ENCODE data around the gene FAM107B.

DNA sequence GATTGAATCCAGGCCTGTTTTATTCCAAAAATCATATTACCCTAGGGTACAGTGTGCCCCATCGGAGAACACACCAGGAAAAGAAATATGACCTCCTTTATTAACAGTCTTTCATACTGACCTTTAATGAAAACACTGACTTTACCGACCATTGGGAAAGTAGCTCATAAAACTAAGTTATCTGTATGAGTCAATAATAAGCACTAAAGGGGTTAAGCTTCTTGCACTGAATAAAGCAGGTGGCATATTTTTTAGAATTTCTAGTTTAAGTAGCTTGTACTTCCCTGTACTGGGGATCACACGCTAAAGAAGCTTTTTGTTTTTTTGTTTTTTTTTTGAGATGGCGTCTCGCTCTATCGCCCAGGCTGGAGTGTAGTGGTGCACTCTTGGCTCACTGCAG is 199.8 kb downstream of the FAM107B start:
- TF ChIP-seq EP300 (IDR thresholded peaks at IDR 0.05) (no peak), POLR2A (IDR thresholded peaks at IDR 0.05) (no peak), POLR2AphosphoS5 (IDR thresholded peaks at IDR 0.05) (no peak)
- TF ChIP-seq, protein P1, sequence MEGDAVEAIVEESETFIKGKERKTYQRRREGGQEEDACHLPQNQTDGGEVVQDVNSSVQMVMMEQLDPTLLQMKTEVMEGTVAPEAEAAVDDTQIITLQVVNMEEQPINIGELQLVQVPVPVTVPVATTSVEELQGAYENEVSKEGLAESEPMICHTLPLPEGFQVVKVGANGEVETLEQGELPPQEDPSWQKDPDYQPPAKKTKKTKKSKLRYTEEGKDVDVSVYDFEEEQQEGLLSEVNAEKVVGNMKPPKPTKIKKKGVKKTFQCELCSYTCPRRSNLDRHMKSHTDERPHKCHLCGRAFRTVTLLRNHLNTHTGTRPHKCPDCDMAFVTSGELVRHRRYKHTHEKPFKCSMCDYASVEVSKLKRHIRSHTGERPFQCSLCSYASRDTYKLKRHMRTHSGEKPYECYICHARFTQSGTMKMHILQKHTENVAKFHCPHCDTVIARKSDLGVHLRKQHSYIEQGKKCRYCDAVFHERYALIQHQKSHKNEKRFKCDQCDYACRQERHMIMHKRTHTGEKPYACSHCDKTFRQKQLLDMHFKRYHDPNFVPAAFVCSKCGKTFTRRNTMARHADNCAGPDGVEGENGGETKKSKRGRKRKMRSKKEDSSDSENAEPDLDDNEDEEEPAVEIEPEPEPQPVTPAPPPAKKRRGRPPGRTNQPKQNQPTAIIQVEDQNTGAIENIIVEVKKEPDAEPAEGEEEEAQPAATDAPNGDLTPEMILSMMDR (IDR thresholded peaks at IDR 0.05) = no peak

All from suprapubic skin (tissue), 4 donors.